ENCODE results near the gene ATP10B. TPM values are rescaled to one million over a fixed set of nuclear protein-coding genes. Genes with fewer than 3 reads are reported as not detected.

Gene ATP10B
- total RNA-seq, 1 donor from 2014 or later: 1.3 TPM

- Histone ChIP-seq H3K4me3 (ENCODE audit: low read depth, low read length) (no peak overlapping the region), H3K27me3 (ENCODE audit: control insufficient read depth, insufficient read depth, low read length) (no peaks in the 10 kb centered on the region), H3K36me3 (ENCODE audit: control insufficient read depth, insufficient read depth, low read length) (no peaks in the 10 kb centered on the region)
- TF ChIP-seq CTCF (IDR thresholded peaks at IDR 0.05; ENCODE audit: insufficient read depth, low read length, severe bottlenecking): no peak
- no peak for FAIRE-seq
- DNase-seq (ENCODE audit: low read depth): no peak
Measured at GRCh38 chr5:160514191-160514590, 337.8 kb downstream of the ATP10B start.

GRCh38 chr5:160513485-160513884 is 338.5 kb downstream of the ATP10B start:
- no peak for TF ChIP-seq CTCF (IDR thresholded peaks at IDR 0.05; ENCODE audit: insufficient read depth, low read length, severe bottlenecking)
- FAIRE-seq: no peak
- no peaks in the 10 kb centered on the region for H3K27me3 ChIP-seq (ENCODE audit: control insufficient read depth, insufficient read depth, low read length)
- DNase-seq (ENCODE audit: low read depth): no peak
- H3K36me3 ChIP-seq (ENCODE audit: control insufficient read depth, insufficient read depth, low read length): no peaks in the 10 kb centered on the region
- H3K4me3 ChIP-seq (ENCODE audit: low read depth, low read length): no peak overlapping the region
